ENCODE results near the gene EN2. TPM values are rescaled to one million over a fixed set of nuclear protein-coding genes. Genes with fewer than 3 reads are reported as not detected.

Gene EN2
- total and polyA plus RNA-seq, 2 experiments from 2014 or later = not detected

DNA sequence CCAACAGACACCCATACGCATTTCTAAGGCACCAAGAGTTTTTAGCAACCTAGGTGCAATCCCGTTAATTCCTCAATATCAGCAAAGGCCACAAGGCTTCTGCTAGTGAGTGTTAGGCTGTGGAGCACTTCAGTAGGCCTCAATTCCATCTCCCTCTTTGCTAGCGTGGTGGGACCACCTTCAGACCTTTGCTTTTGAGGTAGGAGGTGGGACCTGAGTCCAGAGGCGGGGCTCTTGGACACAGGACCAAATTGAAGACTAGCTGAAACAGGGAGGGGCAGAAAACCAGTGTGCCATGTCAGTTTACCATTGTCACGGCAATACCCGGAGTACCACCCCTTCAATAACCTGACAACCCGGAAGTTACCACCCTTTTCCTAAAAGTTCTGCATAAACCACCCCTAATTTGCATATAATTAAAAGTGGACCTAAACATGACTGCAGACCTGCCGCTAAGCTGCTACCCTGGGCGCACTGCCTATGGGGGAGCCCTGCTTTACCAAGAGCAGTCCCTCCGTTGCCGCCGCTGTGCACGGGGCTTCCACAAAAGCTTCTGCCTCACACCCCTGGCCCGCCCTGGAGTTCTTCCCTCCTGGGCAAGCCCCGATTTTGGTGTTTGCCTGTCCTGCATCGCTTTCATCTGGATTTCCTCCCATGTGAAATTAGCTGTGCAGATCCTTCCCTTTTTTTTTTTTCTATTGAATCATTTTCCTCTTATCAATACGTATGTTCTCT is 41.1 kb upstream of the EN2 start:
- Histone ChIP-seq H2AFZ (no peak overlapping the region), H3K9ac (no peak overlapping the region), H3K27me3 (replicated peaks; ENCODE audit: insufficient read depth) (peaks cover 14% of the 10 kb centered on the region; the same call in 1 of the 2 replicates), H3F3A (ENCODE audit: insufficient read depth) (no peaks in the 10 kb centered on the region), H3K9me2 (ENCODE audit: insufficient read depth) (no peaks in the 10 kb centered on the region), H3K36me3 (ENCODE audit: low read depth) (no peaks in the 10 kb centered on the region), H3K4me3 (no peak overlapping the region), H3K27ac (no peak overlapping the region), H3K4me1 (ENCODE audit: insufficient read depth) (no peaks in the 10 kb centered on the region), H3K79me2 (ENCODE audit: insufficient read depth) (no peaks in the 10 kb centered on the region), H3K9me3 (ENCODE audit: low read depth) (no peaks in the 10 kb centered on the region), H3K4me2 (ENCODE audit: unreplicated experiment) (no peak overlapping the region), H4K20me1 (ENCODE audit: insufficient read depth) (no peaks in the 10 kb centered on the region)
- in situ Hi-C loops (cut with MboI) = no loop called here
- TF ChIP-seq EZH2 (IDR thresholded peaks at IDR 0.05; ENCODE audit: insufficient read depth, poor library complexity, severe bottlenecking) = no peak
- WGBS, 2 experiments (ENCODE audit: low coverage in 1 of 2, low lambda C conversion rate in 2 of 2, missing lambda C conversion rate in 2 of 2) = 60% methylated on average over 17 of the region's 17 CpGs
- DNase-seq = no peak

GRCh38 chr7:155418304-155418703 is 39.6 kb upstream of the EN2 start:
- Histone ChIP-seq H2AFZ (no peak overlapping the region), H3K27ac (no peak overlapping the region), H3K9me2 (ENCODE audit: insufficient read depth) (no peaks in the 10 kb centered on the region), H3K4me1 (ENCODE audit: insufficient read depth) (no peaks in the 10 kb centered on the region), H3K79me2 (ENCODE audit: insufficient read depth) (no peaks in the 10 kb centered on the region), H3K4me2 (ENCODE audit: unreplicated experiment) (no peak overlapping the region), H3K4me3 (no peak overlapping the region), H3K9ac (no peak overlapping the region), H3K27me3 (replicated peaks; ENCODE audit: insufficient read depth) (peaks cover 14% of the 10 kb centered on the region; the same call in 1 of the 2 replicates), H3K36me3 (ENCODE audit: low read depth) (no peaks in the 10 kb centered on the region), H3K9me3 (ENCODE audit: low read depth) (no peaks in the 10 kb centered on the region), H3F3A (ENCODE audit: insufficient read depth) (no peaks in the 10 kb centered on the region), H4K20me1 (ENCODE audit: insufficient read depth) (no peaks in the 10 kb centered on the region)
- no peak for TF ChIP-seq EZH2phosphoT487 (IDR thresholded peaks at IDR 0.05; ENCODE audit: insufficient read depth, low read depth)
- no peak for TF ChIP-seq EZH2 (IDR thresholded peaks at IDR 0.05; ENCODE audit: insufficient read depth, poor library complexity, severe bottlenecking)
- DNase-seq = no peak
- WGBS, 2 experiments (ENCODE audit: low coverage in 1 of 2, low lambda C conversion rate in 2 of 2, missing lambda C conversion rate in 2 of 2) = 44 to 75% methylated on average over 5 to 11 of the region's 12 CpGs
- in situ Hi-C loops (cut with MboI) = no loop called here

GRCh38 chr7:155418941-155419755 is 38.8 kb upstream of the EN2 start:
- H3K9ac ChIP-seq = no peak overlapping the region
- H3K9me2 ChIP-seq (ENCODE audit: insufficient read depth) = no peaks in the 10 kb centered on the region
- no peak overlapping the region for H3K4me2 ChIP-seq (ENCODE audit: unreplicated experiment)
- H3K79me2 ChIP-seq (ENCODE audit: insufficient read depth) = no peaks in the 10 kb centered on the region
- WGBS, 2 experiments (ENCODE audit: low coverage in 1 of 2, low lambda C conversion rate in 2 of 2, missing lambda C conversion rate in 2 of 2) = 48 to 49% methylated on average over 16 of the region's 16 CpGs
- H3K4me1 ChIP-seq (ENCODE audit: insufficient read depth) = no peaks in the 10 kb centered on the region
- in situ Hi-C loops (cut with MboI) = no loop called here
- H4K20me1 ChIP-seq (ENCODE audit: insufficient read depth) = no peaks in the 10 kb centered on the region
- TF ChIP-seq EZH2phosphoT487 (IDR thresholded peaks at IDR 0.05; ENCODE audit: insufficient read depth, low read depth) = no peak
- TF ChIP-seq EZH2 (IDR thresholded peaks at IDR 0.05; ENCODE audit: insufficient read depth, poor library complexity, severe bottlenecking) = no peak
- H3F3A ChIP-seq (ENCODE audit: insufficient read depth) = no peaks in the 10 kb centered on the region
- peaks cover 14% of the 10 kb centered on the region; the same call in 1 of the 2 replicates for H3K27me3 ChIP-seq (replicated peaks; ENCODE audit: insufficient read depth)
- H2AFZ ChIP-seq = no peak overlapping the region
- no peak for DNase-seq
- H3K9me3 ChIP-seq (ENCODE audit: low read depth) = no peaks in the 10 kb centered on the region
- no peak overlapping the region for H3K4me3 ChIP-seq
- no peaks in the 10 kb centered on the region for H3K36me3 ChIP-seq (ENCODE audit: low read depth)
- no peak overlapping the region for H3K27ac ChIP-seq

GRCh38 chr7:155420116-155420515 is 37.8 kb upstream of the EN2 start:
- WGBS, 2 experiments (ENCODE audit: low coverage in 1 of 2, low lambda C conversion rate in 2 of 2, missing lambda C conversion rate in 2 of 2) = 18 to 27% methylated on average over 8 of the region's 8 CpGs
- peaks cover 15% of the 10 kb centered on the region for H3K27me3 ChIP-seq (replicated peaks; ENCODE audit: insufficient read depth)

More at GRCh38 chr7:155420116-155420515, 37.8 kb upstream of the EN2 start:
- no peak overlapping the region for H2AFZ ChIP-seq
- no peaks in the 10 kb centered on the region for H3K4me1 ChIP-seq (ENCODE audit: insufficient read depth)
- no peaks in the 10 kb centered on the region for H3F3A ChIP-seq (ENCODE audit: insufficient read depth)
- H4K20me1 ChIP-seq (ENCODE audit: insufficient read depth) = no peaks in the 10 kb centered on the region
- H3K9ac ChIP-seq = no peak overlapping the region
- no peak overlapping the region for H3K4me2 ChIP-seq (ENCODE audit: unreplicated experiment)
- DNase-seq = no peak
- no peak for TF ChIP-seq EZH2 (IDR thresholded peaks at IDR 0.05; ENCODE audit: insufficient read depth, poor library complexity, severe bottlenecking)
- TF ChIP-seq EZH2phosphoT487 (IDR thresholded peaks at IDR 0.05; ENCODE audit: insufficient read depth, low read depth) = no peak
- no peak overlapping the region for H3K4me3 ChIP-seq
- in situ Hi-C loops (cut with MboI) = no loop called here
- H3K36me3 ChIP-seq (ENCODE audit: low read depth) = no peaks in the 10 kb centered on the region
- H3K9me3 ChIP-seq (ENCODE audit: low read depth) = no peaks in the 10 kb centered on the region
- H3K9me2 ChIP-seq (ENCODE audit: insufficient read depth) = no peaks in the 10 kb centered on the region
- no peak overlapping the region for H3K27ac ChIP-seq
- no peaks in the 10 kb centered on the region for H3K79me2 ChIP-seq (ENCODE audit: insufficient read depth)

All from GM23248 (cell line).